Spinal cord (tissue), 10 donors: ENCODE measurements around the gene ZNF148. TPM values are rescaled to one million over a fixed set of nuclear protein-coding genes. Genes with fewer than 3 reads are reported as not detected.

Source experiments
- DNase-seq, 6 donors: peaks; one replicate each; pipeline versions ENCODE4 v3.0.0 to v3.0.0-alpha.2; 2013 to 2015; ENCODE audit warnings: low spot score in 6 of 6, low read depth in 4 of 6
- H3K27ac ChIP-seq: one replicate; pipeline ENCODE4 v1.5.1; 2013; ENCODE audit warnings: low read depth, low read length, control low read depth
- H3K27me3 ChIP-seq: one replicate; pipeline ENCODE4 v1.6.1; 2013; ENCODE audit warnings: low read length; ENCODE audit not compliant: control insufficient read depth, insufficient read depth
- H3K36me3 ChIP-seq: one replicate; pipeline ENCODE4 v1.6.1; 2013; ENCODE audit warnings: low read length; ENCODE audit not compliant: control insufficient read depth, insufficient read depth
- H3K4me1 ChIP-seq: one replicate; pipeline ENCODE4 v1.6.1; 2013; ENCODE audit warnings: low read length; ENCODE audit not compliant: control insufficient read depth, insufficient read depth
- H3K4me3 ChIP-seq: one replicate; pipeline ENCODE4 v1.5.1; 2013; ENCODE audit warnings: low read depth, low read length, control low read depth
- H3K9me3 ChIP-seq: one replicate; pipeline ENCODE4 v1.6.1; 2013; ENCODE audit warnings: low read length; ENCODE audit not compliant: control insufficient read depth, insufficient read depth
- WGBS: methylation state at CpG from one replicate; pipeline ENCODE4 v1.1.5; 2013; ENCODE audit warnings: missing lambda C conversion rate; ENCODE audit not compliant: insufficient coverage; 5-methylcytosine and 5-hydroxymethylcytosine counted together
- polyA plus RNA-seq, 2 donors: library from polyadenylated mRNA; unstranded; fragments of 120-200 nt; gene quantifications; one replicate each; pipeline ENCODE4 v1.2.1, GENCODE V29; 2013; ENCODE audit not compliant: insufficient read length in 2 of 2
- total RNA-seq, 2 donors: library from RNA; depleted of rRNA in 1 of 2; stranded (reverse); fragments of 120-200 nt in 1 of 2; fragments of >200 nt in 1 of 2; gene quantifications; one replicate each; pipeline versions ENCODE4 v1.2.3 to v1.2.4, GENCODE V29; 2013 to 2014
- donor health status: healthy.

The ZNF148 gene
- total and polyA plus RNA-seq, 4 donors: 18.1 to 51.4 (median 40.8) TPM

- no peak for DNase-seq
- H3K36me3 ChIP-seq: no peaks in the 10 kb centered on the region
- WGBS: no CpG with 5 or more reads among the region's 2 CpGs
- no peak overlapping the region for H3K4me3 ChIP-seq
- no peak overlapping the region for H3K27ac ChIP-seq
- no peaks in the 10 kb centered on the region for H3K9me3 ChIP-seq
- peaks cover 2% of the 10 kb centered on the region for H3K4me1 ChIP-seq
- H3K27me3 ChIP-seq: no peaks in the 10 kb centered on the region
Measured at GRCh38 chr3:125322917-125323316, 52.2 kb downstream of the ZNF148 start.

DNA sequence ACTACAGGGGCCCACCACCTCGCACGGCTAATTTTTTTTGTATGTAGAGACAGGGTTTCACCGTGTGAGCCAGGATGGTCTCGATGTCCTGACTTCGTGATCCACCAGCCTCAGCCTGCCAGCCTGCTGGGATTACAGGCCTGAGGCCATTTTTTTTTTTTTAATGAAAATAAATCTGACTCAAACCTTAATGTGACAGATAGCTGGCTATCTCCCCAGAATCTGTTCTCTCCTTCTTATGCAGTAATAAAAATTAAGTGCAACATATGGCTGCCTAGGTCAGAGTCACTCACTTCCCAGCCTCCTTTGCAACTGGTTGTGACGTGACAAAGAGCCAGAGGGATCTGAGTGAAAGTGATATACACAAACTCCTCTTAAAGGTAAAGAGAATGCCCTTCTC, 53.0 kb downstream of the ZNF148 start:
- Histone ChIP-seq H3K9me3 (no peaks in the 10 kb centered on the region), H3K36me3 (no peaks in the 10 kb centered on the region), H3K4me1 (peaks cover 2% of the 10 kb centered on the region), H3K27ac (no peak overlapping the region), H3K4me3 (no peak overlapping the region), H3K27me3 (no peaks in the 10 kb centered on the region)
- DNase-seq: peak in 2 of 6 donors; percentile 57 to 65
- WGBS: 38% methylated on average over 5 of the region's 6 CpGs

- WGBS: 100% methylated on average over 1 of the region's 2 CpGs
- Histone ChIP-seq H3K9me3 (no peaks in the 10 kb centered on the region), H3K27ac (no peak overlapping the region), H3K4me1 (peaks cover 2% of the 10 kb centered on the region), H3K27me3 (no peaks in the 10 kb centered on the region), H3K36me3 (peaks cover 1% of the 10 kb centered on the region), H3K4me3 (no peak overlapping the region)
- DNase-seq: no peak
Measured at GRCh38 chr3:125319765-125320164, 55.4 kb downstream of the ZNF148 start.

DNA sequence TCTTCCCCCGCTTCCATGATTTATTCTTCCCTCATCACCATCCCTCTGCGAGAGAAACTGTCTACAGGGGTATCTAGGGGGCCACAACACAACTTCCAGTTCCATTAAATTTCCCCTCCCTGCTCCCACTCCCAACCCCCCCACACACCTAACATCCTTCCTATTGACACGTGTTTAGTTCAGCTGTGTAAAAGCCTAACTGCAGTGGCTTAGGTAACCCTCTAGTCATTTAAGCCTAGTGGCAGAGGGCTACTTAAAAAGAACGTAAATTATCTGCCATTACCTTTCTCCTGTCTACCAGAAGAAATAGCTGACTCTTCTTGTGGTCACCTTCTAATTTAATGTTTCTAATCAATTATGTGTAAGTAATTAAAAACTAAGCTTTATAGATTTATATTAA, 56.3 kb downstream of the ZNF148 start:
- no peak for DNase-seq
- Histone ChIP-seq H3K4me1 (peaks cover 2% of the 10 kb centered on the region), H3K27me3 (no peaks in the 10 kb centered on the region), H3K36me3 (peaks cover 3% of the 10 kb centered on the region), H3K4me3 (no peak overlapping the region), H3K9me3 (no peaks in the 10 kb centered on the region), H3K27ac (no peak overlapping the region)
- WGBS: 57% methylated on average over 3 of the region's 4 CpGs

DNA sequence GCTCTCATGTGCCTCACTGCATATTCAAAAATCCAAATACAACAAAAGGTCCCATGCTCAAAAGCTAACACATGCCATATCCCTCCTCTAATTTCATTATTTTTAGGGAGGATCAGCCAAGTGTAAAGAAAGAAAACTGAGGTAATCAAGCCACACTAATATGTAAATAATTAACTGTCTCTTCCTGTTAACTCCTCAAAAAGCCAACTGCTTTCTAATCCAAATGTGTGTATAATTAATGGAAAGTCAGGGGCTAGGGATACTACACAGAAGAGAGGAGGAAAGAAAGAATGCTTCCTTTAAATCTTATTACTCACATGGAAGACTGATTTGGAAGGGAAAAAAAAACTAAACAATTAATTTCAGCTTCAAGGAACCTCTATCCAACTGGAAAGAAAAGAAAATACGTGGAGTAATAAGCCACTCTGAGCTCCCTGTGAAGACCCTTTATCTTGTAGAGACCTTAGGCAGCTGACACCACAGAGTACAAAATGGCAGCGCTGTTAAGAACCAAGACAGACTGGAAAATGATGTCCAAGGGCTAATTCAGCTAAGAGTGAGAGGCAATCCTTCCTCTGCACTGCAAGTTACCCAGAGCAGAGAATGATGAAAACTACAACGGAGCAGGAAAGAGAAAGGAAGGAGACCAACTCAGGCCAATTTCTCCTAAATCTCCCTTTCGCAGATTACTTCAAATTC, 56.8 kb downstream of the ZNF148 start:
- Histone ChIP-seq H3K27me3 (no peaks in the 10 kb centered on the region), H3K4me1 (peaks cover 2% of the 10 kb centered on the region), H3K36me3 (peaks cover 3% of the 10 kb centered on the region), H3K9me3 (no peaks in the 10 kb centered on the region), H3K27ac (no peak overlapping the region), H3K4me3 (no peak overlapping the region)
- peak in 2 of 6 donors; percentile 5 to 36 for DNase-seq
- WGBS: 54% methylated on average over 3 of the region's 4 CpGs

GRCh38 chr3:125317761-125318160, 57.4 kb downstream of the ZNF148 start:
- H3K27ac ChIP-seq: no peak overlapping the region
- no peaks in the 10 kb centered on the region for H3K27me3 ChIP-seq
- H3K4me3 ChIP-seq: no peak overlapping the region
- peaks cover 3% of the 10 kb centered on the region for H3K36me3 ChIP-seq
- WGBS: no CpG with 5 or more reads among the region's 1 CpG
- DNase-seq: no peak
- peaks cover 2% of the 10 kb centered on the region for H3K4me1 ChIP-seq
- H3K9me3 ChIP-seq: no peaks in the 10 kb centered on the region

DNA sequence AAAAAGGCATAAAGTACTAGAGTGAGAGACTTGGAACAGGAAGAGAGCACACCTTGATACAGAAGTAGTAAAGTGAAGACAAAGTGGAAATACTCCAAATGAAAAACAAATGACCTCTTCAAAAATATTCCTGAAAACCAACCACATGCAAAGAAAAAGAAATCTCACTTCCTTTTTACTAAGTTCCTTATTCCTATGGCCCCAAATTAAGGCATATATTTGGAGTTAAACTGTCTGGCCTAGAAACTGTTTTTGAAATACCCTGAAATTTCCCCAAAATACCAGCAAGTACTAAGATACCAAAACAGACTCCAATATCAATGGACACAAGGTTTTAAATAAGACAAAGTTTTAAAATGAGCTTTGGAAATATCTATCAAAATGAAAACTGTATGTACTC, 58.2 kb downstream of the ZNF148 start:
- no peak overlapping the region for H3K4me3 ChIP-seq
- no peak for DNase-seq
- H3K27ac ChIP-seq: no peak overlapping the region
- H3K9me3 ChIP-seq: no peaks in the 10 kb centered on the region
- H3K36me3 ChIP-seq: peaks cover 3% of the 10 kb centered on the region
- peaks cover under 1% of the 10 kb centered on the region for H3K4me1 ChIP-seq
- no peaks in the 10 kb centered on the region for H3K27me3 ChIP-seq

DNA sequence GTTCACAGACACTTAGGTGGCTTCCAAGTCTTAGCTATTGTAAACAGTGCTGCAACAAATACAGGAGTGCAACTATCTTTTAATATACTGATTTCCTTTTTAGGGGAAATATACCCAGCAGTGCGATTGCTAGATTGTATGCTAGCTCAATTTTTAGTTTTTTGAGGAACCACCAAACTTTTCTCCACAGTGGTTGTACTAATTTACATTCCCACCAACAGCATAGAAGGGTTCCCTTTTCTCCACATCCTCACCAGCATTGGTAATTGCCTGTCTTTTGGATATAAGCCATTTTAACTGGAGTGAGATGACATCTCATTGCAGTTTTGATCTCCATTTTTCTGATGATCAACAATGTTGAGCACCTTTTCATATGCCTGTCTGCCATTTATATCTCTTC, 58.9 kb downstream of the ZNF148 start:
- Histone ChIP-seq H3K36me3 (peaks cover 3% of the 10 kb centered on the region), H3K27me3 (no peaks in the 10 kb centered on the region), H3K9me3 (no peaks in the 10 kb centered on the region), H3K4me1 (no peaks in the 10 kb centered on the region), H3K27ac (no peak overlapping the region), H3K4me3 (no peak overlapping the region)
- whole genome bisulfite sequencing: 88% methylated on average over 1 of the region's 1 CpG
- DNase-seq: no peak

- H3K27me3 ChIP-seq: no peaks in the 10 kb centered on the region
- DNase-seq: no peak
- 89% methylated on average over 1 of the region's 6 CpGs for WGBS
- no peak overlapping the region for H3K27ac ChIP-seq
- no peaks in the 10 kb centered on the region for H3K4me1 ChIP-seq
- peaks cover 7% of the 10 kb centered on the region for H3K36me3 ChIP-seq
- peaks cover 3% of the 10 kb centered on the region for H3K9me3 ChIP-seq
- no peak overlapping the region for H3K4me3 ChIP-seq
Measured at GRCh38 chr3:125313060-125313635, 62.0 kb downstream of the ZNF148 start.

GRCh38 chr3:125310623-125311081, 64.5 kb downstream of the ZNF148 start:
- Histone ChIP-seq H3K27ac (no peak overlapping the region), H3K27me3 (no peaks in the 10 kb centered on the region), H3K36me3 (peaks cover 7% of the 10 kb centered on the region), H3K4me1 (no peaks in the 10 kb centered on the region), H3K4me3 (no peak overlapping the region), H3K9me3 (peaks cover 4% of the 10 kb centered on the region)
- 91% methylated on average over 3 of the region's 5 CpGs for WGBS
- DNase-seq: no peak
